ENCODE data around the gene SYVN1. TPM values are rescaled to one million over a fixed set of nuclear protein-coding genes. Genes with fewer than 3 reads are reported as not detected.
"Not testable (repeated sequence)": the region's sequence is repeated elsewhere in the genome, so short reads cannot be mapped to it uniquely, and the experiment has no call there.

Gene SYVN1
- polyA plus RNA-seq, 1 of the 3 experiments (the other 2 are of a cell fraction) = 31.9 TPM

DNA sequence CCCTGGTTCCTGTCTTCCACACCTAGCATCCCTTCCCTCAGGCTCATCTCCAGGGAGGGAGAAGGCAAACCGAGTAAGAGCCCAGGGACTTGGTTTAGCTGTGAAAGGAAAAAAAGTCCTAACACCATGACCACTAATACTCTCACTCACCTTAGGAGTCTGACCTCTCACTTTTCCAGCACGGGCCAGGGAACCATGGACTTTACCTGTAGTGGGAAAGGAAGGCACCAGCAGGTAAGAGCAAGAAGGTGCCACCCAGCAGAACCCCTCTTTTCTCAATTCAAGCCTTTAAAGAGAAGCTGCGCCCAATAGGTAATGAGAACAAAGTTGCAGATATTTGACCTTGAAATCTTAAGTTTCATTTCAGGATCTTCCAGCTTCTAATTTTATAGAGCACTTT, 13.5 kb downstream of the SYVN1 start (continued):
- no peak for TF ChIP-seq TAF1 (IDR thresholded peaks at IDR 0.05; ENCODE audit: borderline replicate concordance, low read depth, low read length)
- TF ChIP-seq POLR2AphosphoS5 (IDR thresholded peaks at IDR 0.05; ENCODE audit: low read depth, low read length) = no peak
- TF ChIP-seq JUND (IDR thresholded peaks at IDR 0.05) = no peak
- TF ChIP-seq RFX5 (IDR thresholded peaks at IDR 0.05; ENCODE audit: low read length) = no peak
- TF ChIP-seq MEF2A (IDR thresholded peaks at IDR 0.05; ENCODE audit: borderline replicate concordance, low read depth) = no peak
- TF ChIP-seq TCF12 (IDR thresholded peaks at IDR 0.05) = no peak
- no peak for TF ChIP-seq TEAD4 (IDR thresholded peaks at IDR 0.05; ENCODE audit: borderline replicate concordance, insufficient read depth)
- no peak for TF ChIP-seq GATA2 (CRISPR knock-in tag; IDR thresholded peaks at IDR 0.05)
- no peak for TF ChIP-seq RCOR1 (IDR thresholded peaks at IDR 0.05; ENCODE audit: low read length)
- TF ChIP-seq SIN3A (IDR thresholded peaks at IDR 0.05; ENCODE audit: borderline replicate concordance, low read depth, low read length) = no peak
- TF ChIP-seq GABPA (IDR thresholded peaks at IDR 0.05; ENCODE audit: low read depth) = no peak

DNA sequence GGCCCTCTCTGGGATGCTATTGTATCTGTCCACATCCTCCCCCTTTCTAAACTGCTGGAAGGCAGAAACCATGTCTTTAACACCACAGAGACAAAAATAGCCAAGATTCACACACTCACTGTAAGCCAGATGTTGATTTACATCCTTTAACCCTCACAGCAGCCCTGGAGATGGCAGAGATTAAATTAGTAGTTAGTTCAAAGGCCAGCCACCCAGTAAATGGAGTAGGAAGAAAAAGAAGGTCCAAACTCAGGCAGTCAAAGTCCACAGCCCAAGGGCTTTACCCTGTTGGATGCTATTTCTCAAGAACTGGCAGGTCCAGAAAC, 14.7 kb downstream of the SYVN1 start:
- H3K36me3 ChIP-seq (replicated peaks in 1 of 2; ENCODE audit: control insufficient read depth in 1 of 2, insufficient read depth in 2 of 2, low read length in 1 of 2) = peaks cover 36 to 42% of the 10 kb centered on the region in 2 experiments
- no peaks in the 10 kb centered on the region for H3K27me3 ChIP-seq (ENCODE audit: insufficient read depth)
- H3K9me3 ChIP-seq = no peaks in the 10 kb centered on the region
- H3K4me1 ChIP-seq (ENCODE audit: control insufficient read depth in 1 of 2, insufficient read depth in 2 of 2, low read depth in 1 of 2, low read length in 1 of 2) = peaks cover 18 to 33% of the 10 kb centered on the region in 2 experiments; a peak in 3 of 4 replicates
- no peak for DNase-seq
- no peak overlapping the region for H2AFZ ChIP-seq (ENCODE audit: low read depth)
- ChIA-PET CTCF (interaction anchor here (1.4 to 3.3 kb wide), 2 partner anchors 8 to 62 kb away, joined by 3 to 47 read pairs; partner anchors contain the start of gene TM7SF2), POLR2A (no interaction called here)
- no peak overlapping the region for H3K9ac ChIP-seq
- no peak overlapping the region for H3K4me2 ChIP-seq
- H3K4me3 ChIP-seq (ENCODE audit: low read depth in 2 of 2, low read length in 1 of 2) = no peak overlapping the region
- H4K20me1 ChIP-seq (ENCODE audit: insufficient read depth) = no peaks in the 10 kb centered on the region
- TF ChIP-seq YY1 (IDR thresholded peaks at IDR 0.05; ENCODE audit: low read depth) (no peak), RAD21 (IDR thresholded peaks at IDR 0.05; ENCODE audit: low read length) (no peak), SIN3A (IDR thresholded peaks at IDR 0.05; ENCODE audit: borderline replicate concordance, low read depth, low read length) (no peak), ELF1 (IDR thresholded peaks at IDR 0.05) (no peak)
- H3K9me2 ChIP-seq = no peaks in the 10 kb centered on the region
- H3K27ac ChIP-seq (ENCODE audit: low read depth in 2 of 2, low read length in 1 of 2) = no peak overlapping the region
- peaks cover 65% of the 10 kb centered on the region for H3K79me2 ChIP-seq (ENCODE audit: insufficient read depth)
- peaks cover 29% of the 10 kb centered on the region for H3F3A ChIP-seq (replicated peaks; ENCODE audit: insufficient read depth)

GRCh38 chr11:65118891-65119669, 15.2 kb downstream of the SYVN1 start:
- Histone ChIP-seq H3K4me1 (ENCODE audit: control insufficient read depth in 1 of 2, insufficient read depth in 2 of 2, low read depth in 1 of 2, low read length in 1 of 2) (peaks cover 18 to 38% of the 10 kb centered on the region in 2 experiments; a peak in 3 of 4 replicates), H3K36me3 (replicated peaks in 1 of 2; ENCODE audit: control insufficient read depth in 1 of 2, insufficient read depth in 2 of 2, low read length in 1 of 2) (peaks cover 34 to 38% of the 10 kb centered on the region in 2 experiments), H3K27ac (ENCODE audit: low read depth in 2 of 2, low read length in 1 of 2) (peak overlapping the region in 1 of 2 experiments; percentile 15; a peak in 1 of 4 replicates), H3F3A (replicated peaks; ENCODE audit: insufficient read depth) (peaks cover 29% of the 10 kb centered on the region), H3K79me2 (ENCODE audit: insufficient read depth) (peaks cover 59% of the 10 kb centered on the region)
- not testable (repeated sequence) for DNase-seq; H2AFZ ChIP-seq (ENCODE audit: low read depth); H3K9me3 ChIP-seq; H3K9ac ChIP-seq; H3K4me3 ChIP-seq (ENCODE audit: low read depth in 2 of 2, low read length in 1 of 2); H3K9me2 ChIP-seq; H4K20me1 ChIP-seq (ENCODE audit: insufficient read depth); H3K4me2 ChIP-seq; H3K27me3 ChIP-seq (ENCODE audit: insufficient read depth)
- 96% methylated on average over 18 of the region's 18 CpGs for WGBS (ENCODE audit: low lambda C conversion rate)
- POLR2A ChIA-PET = interaction anchor here (3.4 kb wide), 1 partner anchor 16 kb away, joined by 25 read pairs; the partner anchor contains the start of gene SYVN1
- CTCF ChIA-PET = interaction anchor here (0.6 to 3.3 kb wide), 13 partner anchors 7 to 285 kb away, joined by 3 to 47 read pairs (median 4); partner anchors contain the start of genes ARL2, CAPN1, SYVN1 and TM7SF2
